ENCODE measurements around the gene VTN.

The VTN gene

DNA sequence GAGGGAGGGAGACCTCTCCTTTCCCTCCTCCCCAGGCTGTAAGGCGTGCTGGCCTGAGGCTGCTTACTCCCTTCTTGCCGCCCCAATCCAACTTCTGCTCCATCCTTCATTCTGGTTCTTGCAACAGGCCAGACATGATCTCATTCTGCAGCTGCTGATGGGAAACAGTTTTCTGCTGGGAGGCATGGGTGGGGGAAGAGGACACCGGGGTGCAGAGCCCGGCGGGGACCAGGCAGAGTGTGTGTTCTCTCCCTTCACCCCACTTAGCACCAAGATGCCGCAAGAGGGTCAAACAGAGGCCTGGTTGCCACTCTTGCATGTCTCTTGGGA is 2.8 kb upstream of the VTN start:
- peaks cover 11% of the 10 kb centered on the region for H4K20me1 ChIP-seq (ENCODE audit: insufficient read depth, low read length)
- H3K27ac ChIP-seq (ENCODE audit: low read length), result no peak overlapping the region
- TF ChIP-seq EZH2 (IDR thresholded peaks at IDR 0.05; ENCODE audit: borderline replicate concordance, low read depth, low read length, severe bottlenecking), result no peak
- TF ChIP-seq, protein P1, sequence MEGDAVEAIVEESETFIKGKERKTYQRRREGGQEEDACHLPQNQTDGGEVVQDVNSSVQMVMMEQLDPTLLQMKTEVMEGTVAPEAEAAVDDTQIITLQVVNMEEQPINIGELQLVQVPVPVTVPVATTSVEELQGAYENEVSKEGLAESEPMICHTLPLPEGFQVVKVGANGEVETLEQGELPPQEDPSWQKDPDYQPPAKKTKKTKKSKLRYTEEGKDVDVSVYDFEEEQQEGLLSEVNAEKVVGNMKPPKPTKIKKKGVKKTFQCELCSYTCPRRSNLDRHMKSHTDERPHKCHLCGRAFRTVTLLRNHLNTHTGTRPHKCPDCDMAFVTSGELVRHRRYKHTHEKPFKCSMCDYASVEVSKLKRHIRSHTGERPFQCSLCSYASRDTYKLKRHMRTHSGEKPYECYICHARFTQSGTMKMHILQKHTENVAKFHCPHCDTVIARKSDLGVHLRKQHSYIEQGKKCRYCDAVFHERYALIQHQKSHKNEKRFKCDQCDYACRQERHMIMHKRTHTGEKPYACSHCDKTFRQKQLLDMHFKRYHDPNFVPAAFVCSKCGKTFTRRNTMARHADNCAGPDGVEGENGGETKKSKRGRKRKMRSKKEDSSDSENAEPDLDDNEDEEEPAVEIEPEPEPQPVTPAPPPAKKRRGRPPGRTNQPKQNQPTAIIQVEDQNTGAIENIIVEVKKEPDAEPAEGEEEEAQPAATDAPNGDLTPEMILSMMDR (IDR thresholded peaks at IDR 0.05; ENCODE audit: borderline replicate concordance, extremely low read depth, low read length, poor library complexity, severe bottlenecking), result no peak
- no peaks in the 10 kb centered on the region for H3K27me3 ChIP-seq (ENCODE audit: insufficient read depth, low read length, poor library complexity)
- ATAC-seq (ENCODE audit: insufficient read depth, low read depth), result no peak
- no peak overlapping the region for H2AFZ ChIP-seq (ENCODE audit: low read depth, low read length)
- H3K4me1 ChIP-seq (ENCODE audit: insufficient read depth, low read length), result peaks cover 4% of the 10 kb centered on the region; the same call in 1 of the 2 replicates
- no peak for DNase-seq
- H3K36me3 ChIP-seq (ENCODE audit: insufficient read depth, low read length), result no peaks in the 10 kb centered on the region
- no peaks in the 10 kb centered on the region for H3K9me3 ChIP-seq (ENCODE audit: insufficient read depth, low read length, severe bottlenecking)
- no peak overlapping the region for H3K9ac ChIP-seq (ENCODE audit: low read depth, low read length)
- H3K79me2 ChIP-seq (ENCODE audit: insufficient read depth, low read length), result no peaks in the 10 kb centered on the region
- H3K4me3 ChIP-seq (ENCODE audit: low read depth in 1 of 2, low read length in 2 of 2), result no peak overlapping the region
- no peak overlapping the region for H3K4me2 ChIP-seq (ENCODE audit: insufficient read depth, low read length)

DNA sequence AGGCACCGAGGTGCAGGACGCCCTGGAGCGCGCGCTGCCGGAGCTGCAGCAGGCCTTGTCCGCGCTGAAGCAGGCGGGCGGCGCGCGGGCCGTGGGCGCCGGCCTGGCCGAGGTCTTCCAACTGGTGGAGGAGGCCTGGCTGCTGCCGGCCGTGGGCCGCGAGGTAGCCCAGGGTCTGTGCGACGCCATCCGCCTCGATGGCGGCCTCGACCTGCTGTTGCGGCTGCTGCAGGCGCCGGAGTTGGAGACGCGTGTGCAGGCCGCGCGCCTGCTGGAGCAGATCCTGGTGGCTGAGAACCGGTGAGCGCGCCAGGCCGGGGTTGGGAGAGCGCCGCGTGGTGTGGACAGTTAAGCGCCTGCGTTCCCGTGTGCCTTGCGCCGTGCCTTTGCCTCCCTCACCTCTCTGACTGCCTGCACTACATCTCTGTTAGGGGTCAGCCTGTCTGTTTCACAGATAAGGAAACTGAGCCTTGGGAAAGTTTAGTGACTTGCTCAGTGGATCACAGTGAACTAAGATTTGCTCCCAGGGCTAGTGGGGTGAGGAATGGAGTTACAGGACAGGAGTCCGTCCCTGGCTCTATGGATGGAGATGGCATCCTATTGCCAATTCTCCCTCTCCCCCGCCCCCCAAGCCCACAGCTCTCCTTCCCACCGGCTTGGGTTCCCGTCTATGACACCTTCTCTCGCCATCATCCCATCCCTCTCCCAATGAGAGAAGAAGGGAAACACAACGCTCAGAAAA is 2.3 kb upstream of the VTN start:
- Histone ChIP-seq H3K79me2 (ENCODE audit: insufficient read depth, low read length) (no peaks in the 10 kb centered on the region), H4K20me1 (ENCODE audit: insufficient read depth, low read length) (peaks cover 11% of the 10 kb centered on the region), H3K27ac (ENCODE audit: low read length) (no peak overlapping the region), H3K4me1 (ENCODE audit: insufficient read depth, low read length) (peaks cover 4% of the 10 kb centered on the region; the same call in 1 of the 2 replicates), H3K9me3 (ENCODE audit: insufficient read depth, low read length, severe bottlenecking) (no peaks in the 10 kb centered on the region), H3K36me3 (ENCODE audit: insufficient read depth, low read length) (no peaks in the 10 kb centered on the region), H3K9ac (ENCODE audit: low read depth, low read length) (no peak overlapping the region), H3K4me2 (ENCODE audit: insufficient read depth, low read length) (no peak overlapping the region), H2AFZ (ENCODE audit: low read depth, low read length) (no peak overlapping the region), H3K27me3 (ENCODE audit: insufficient read depth, low read length, poor library complexity) (no peaks in the 10 kb centered on the region), H3K4me3 (ENCODE audit: low read depth in 1 of 2, low read length in 2 of 2) (no peak overlapping the region)
- no peak for TF ChIP-seq EZH2 (IDR thresholded peaks at IDR 0.05; ENCODE audit: borderline replicate concordance, low read depth, low read length, severe bottlenecking)
- TF ChIP-seq, protein P1 (IDR thresholded peaks at IDR 0.05; ENCODE audit: borderline replicate concordance, extremely low read depth, low read length, poor library complexity, severe bottlenecking), result no peak
- DNase-seq, result no peak
- ATAC-seq (ENCODE audit: insufficient read depth, low read depth), result no peak

DNA sequence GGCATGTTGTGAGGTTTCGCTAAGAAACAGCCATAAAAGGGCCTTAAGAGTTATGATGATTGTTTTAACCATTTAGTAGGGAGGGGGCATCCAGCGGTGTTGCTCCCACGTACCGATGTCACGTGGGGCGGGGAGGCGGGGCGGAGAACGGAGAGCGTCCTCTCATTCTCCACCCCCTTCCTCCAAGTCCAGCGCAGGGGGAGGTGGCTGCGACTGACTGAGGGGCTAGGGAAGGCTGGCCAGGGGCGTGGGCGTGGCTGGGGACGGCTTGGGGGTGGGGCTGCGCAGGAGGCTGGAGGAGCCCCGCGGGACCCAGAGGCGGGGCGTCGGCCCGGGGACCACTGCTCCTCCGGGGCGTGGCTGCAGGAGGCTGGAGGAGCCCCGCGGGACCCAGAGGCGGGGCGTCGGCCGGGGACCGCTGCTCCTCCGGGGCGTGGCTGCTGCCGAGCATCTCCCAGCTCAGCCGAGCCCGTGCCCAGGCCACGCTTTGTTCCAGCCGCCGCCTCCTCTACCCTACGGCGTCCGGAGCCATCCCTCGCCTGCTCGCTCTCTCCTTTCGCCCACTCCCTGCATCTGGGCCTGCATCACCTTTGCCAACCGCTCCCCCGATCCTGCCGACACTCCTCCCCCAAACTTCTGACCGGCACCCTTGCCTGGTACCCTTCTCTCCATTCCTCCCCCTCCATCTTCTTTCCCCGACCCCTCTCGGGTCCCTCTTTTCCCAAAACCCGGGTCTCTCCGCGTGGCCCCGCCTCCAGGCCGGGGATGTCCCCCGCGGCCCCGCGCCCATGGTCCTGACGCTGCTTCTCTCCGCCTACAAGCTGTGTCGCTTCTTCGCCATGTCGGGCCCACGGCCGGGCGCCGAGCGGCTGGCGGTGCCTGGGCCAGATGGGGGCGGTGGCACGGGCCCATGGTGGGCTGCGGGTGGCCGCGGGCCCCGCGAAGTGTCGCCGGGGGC is 1.4 kb upstream of the VTN start, which contains the start of gene SARM1:
SARM1 (plus strand) TSS at position 450 of the 958 bp plus-strand sequence; CDS start at position 789, 339 bp downstream.
- no peak within 1 kb of the TSS for H2AFZ ChIP-seq (ENCODE audit: low read depth, low read length)

More for the DNA sequence above, 1.4 kb upstream of the VTN start, which contains the start of gene SARM1:
- H4K20me1 ChIP-seq (ENCODE audit: insufficient read depth, low read length), result peaks cover 11% of the 10 kb centered on the region
- DNase-seq, result peak; percentile 66
- no peaks in the 10 kb centered on the region for H3K36me3 ChIP-seq (ENCODE audit: insufficient read depth, low read length)
- H3K9me3 ChIP-seq (ENCODE audit: insufficient read depth, low read length, severe bottlenecking), result no peaks in the 10 kb centered on the region
- no peaks in the 10 kb centered on the region for H3K79me2 ChIP-seq (ENCODE audit: insufficient read depth, low read length)
- H3K4me3 ChIP-seq (ENCODE audit: low read depth in 1 of 2, low read length in 2 of 2), result no peak within 1 kb of the TSS
- H3K4me1 ChIP-seq (ENCODE audit: insufficient read depth, low read length), result peaks cover 4% of the 10 kb centered on the region; the same call in 1 of the 2 replicates
- no peak within 1 kb of the TSS for H3K9ac ChIP-seq (ENCODE audit: low read depth, low read length)
- H3K27me3 ChIP-seq (ENCODE audit: insufficient read depth, low read length, poor library complexity), result no peaks in the 10 kb centered on the region
- TF ChIP-seq EZH2 (IDR thresholded peaks at IDR 0.05; ENCODE audit: borderline replicate concordance, low read depth, low read length, severe bottlenecking), result no peak
- TF ChIP-seq, protein P1 (IDR thresholded peaks at IDR 0.05; ENCODE audit: borderline replicate concordance, extremely low read depth, low read length, poor library complexity, severe bottlenecking), result no peak
- H3K27ac ChIP-seq (ENCODE audit: low read length), result no peak within 1 kb of the TSS
- ATAC-seq (ENCODE audit: insufficient read depth, low read depth), result peak; percentile 87
- H3K4me2 ChIP-seq (ENCODE audit: insufficient read depth, low read length), result no peak within 1 kb of the TSS; the same call in 1 of the 2 replicates

Data from DND-41 (cell line).